ENCODE results near the gene DIAPH2. TPM values are rescaled to one million over a fixed set of nuclear protein-coding genes. Genes with fewer than 3 reads are reported as not detected.
A peak's percentile ranks its signal among the peaks of the same experiment; 100 is the strongest.

Gene DIAPH2
- total RNA-seq, 2 donors from 2014 or later: 21.5 to 51.8 TPM

- WGBS, 2 experiments (ENCODE audit: insufficient coverage in 1 of 2, insufficient read length in 1 of 2): 83 to 92% methylated on average over 1 to 4 of the region's 4 CpGs
- no peaks in the 10 kb centered on the region for H3K4me1 ChIP-seq (ENCODE audit: control insufficient read depth, insufficient read depth, low read length)
These were observed 949.2 kb downstream of the DIAPH2 start for GRCh38 chrX:97633798-97634197.

GRCh38 chrX:97636473-97637140 lies 952.0 kb downstream of the DIAPH2 start:
- Mint-ChIP-seq H3K27me3 (ENCODE audit: insufficient read depth) (no peaks in the 10 kb centered on the region), H3K27ac (no peak overlapping the region), H3K4me1 (peaks cover 37% of the 10 kb centered on the region), H3K36me3 (ENCODE audit: low read depth) (no peaks in the 10 kb centered on the region), H3K9me3 (no peaks in the 10 kb centered on the region), H3K4me3 (no peak overlapping the region)
- Histone ChIP-seq H3K9ac (ENCODE audit: extremely low read depth, low read length, poor library complexity, severe bottlenecking) (no peak overlapping the region), H3K27me3 (ENCODE audit: control insufficient read depth, insufficient read depth, low read length, poor library complexity, severe bottlenecking) (no peaks in the 10 kb centered on the region), H3K36me3 (ENCODE audit: control insufficient read depth, insufficient read depth, low read length) (no peaks in the 10 kb centered on the region), H3K4me3 (ENCODE audit: low read length) (no peak overlapping the region), H3K27ac (ENCODE audit: low read depth, low read length) (no peak overlapping the region), H3K4me1 (ENCODE audit: control insufficient read depth, insufficient read depth, low read length) (no peaks in the 10 kb centered on the region), H3K9me3 (ENCODE audit: control insufficient read depth, low read length) (no peaks in the 10 kb centered on the region)
- DNase-seq: peak; percentile 47
- 50 to 75% methylated on average over 2 to 5 of the region's 5 CpGs for WGBS, 2 experiments (ENCODE audit: insufficient coverage in 1 of 2, insufficient read length in 1 of 2)
- TF ChIP-seq CTCF (conservative IDR thresholded peaks at IDR 0.05): no peak

More at GRCh38 chrX:97633798-97634197, 949.2 kb downstream of the DIAPH2 start:
- TF ChIP-seq CTCF (conservative IDR thresholded peaks at IDR 0.05): no peak
- Histone ChIP-seq H3K4me3 (ENCODE audit: low read length) (no peak overlapping the region), H3K9ac (ENCODE audit: extremely low read depth, low read length, poor library complexity, severe bottlenecking) (no peak overlapping the region), H3K27me3 (ENCODE audit: control insufficient read depth, insufficient read depth, low read length, poor library complexity, severe bottlenecking) (no peaks in the 10 kb centered on the region), H3K27ac (ENCODE audit: low read depth, low read length) (no peak overlapping the region), H3K36me3 (ENCODE audit: control insufficient read depth, insufficient read depth, low read length) (no peaks in the 10 kb centered on the region), H3K9me3 (ENCODE audit: control insufficient read depth, low read length) (no peaks in the 10 kb centered on the region)
- Mint-ChIP-seq H3K4me3 (no peak overlapping the region), H3K27me3 (ENCODE audit: insufficient read depth) (no peaks in the 10 kb centered on the region), H3K4me1 (peaks cover 28% of the 10 kb centered on the region), H3K27ac (no peak overlapping the region), H3K9me3 (no peaks in the 10 kb centered on the region), H3K36me3 (ENCODE audit: low read depth) (no peaks in the 10 kb centered on the region)
- no peak for DNase-seq

GRCh38 chrX:97637289-97637688 lies 952.6 kb downstream of the DIAPH2 start:
- no peak for DNase-seq
- Mint-ChIP-seq H3K27ac (no peak overlapping the region), H3K4me3 (no peak overlapping the region), H3K4me1 (peaks cover 37% of the 10 kb centered on the region), H3K27me3 (ENCODE audit: insufficient read depth) (no peaks in the 10 kb centered on the region), H3K36me3 (ENCODE audit: low read depth) (no peaks in the 10 kb centered on the region), H3K9me3 (no peaks in the 10 kb centered on the region)
- no peak for TF ChIP-seq CTCF (conservative IDR thresholded peaks at IDR 0.05)
- no peaks in the 10 kb centered on the region for H3K9me3 ChIP-seq (ENCODE audit: control insufficient read depth, low read length)
- WGBS, 2 experiments (ENCODE audit: insufficient coverage in 1 of 2, insufficient read length in 1 of 2): 100% methylated on average over 1 to 2 of the region's 2 CpGs
- H3K36me3 ChIP-seq (ENCODE audit: control insufficient read depth, insufficient read depth, low read length): no peaks in the 10 kb centered on the region
- no peak overlapping the region for H3K27ac ChIP-seq (ENCODE audit: low read depth, low read length)
- no peak overlapping the region for H3K4me3 ChIP-seq (ENCODE audit: low read length)
- H3K27me3 ChIP-seq (ENCODE audit: control insufficient read depth, insufficient read depth, low read length, poor library complexity, severe bottlenecking): no peaks in the 10 kb centered on the region
- H3K4me1 ChIP-seq (ENCODE audit: control insufficient read depth, insufficient read depth, low read length): no peaks in the 10 kb centered on the region
- no peak overlapping the region for H3K9ac ChIP-seq (ENCODE audit: extremely low read depth, low read length, poor library complexity, severe bottlenecking)
